Measurements from ENCODE around the gene WDR88.

GRCh38 chr19:33210266-33210940 lies 78.5 kb downstream of the WDR88 start:
- TF ChIP-seq CTCF (IDR thresholded peaks at IDR 0.05), result no peak
- TF ChIP-seq POLR2A (IDR thresholded peaks at IDR 0.05), result no peak
